Measurements from ENCODE around the gene ZMIZ2.

- TF ChIP-seq CTCF (IDR thresholded peaks at IDR 0.05) (no peak), POLR2A (IDR thresholded peaks at IDR 0.05) (no peak)
These were observed 70.6 kb downstream of the ZMIZ2 start for GRCh38 chr7:44819292-44819691.

Data from prostate gland (tissue), 2 donors.